Mucosa of stomach (tissue), 1 donor: ENCODE results near the gene VPS33A.
A peak's percentile ranks its signal among the peaks of the same experiment; 100 is the strongest.

Experiments
- H3K27me3 ChIP-seq: one replicate; pipeline ENCODE4 v1.7.0; 2013; ENCODE audit warnings: mild to moderate bottlenecking, low read length; ENCODE audit not compliant: control insufficient read depth, insufficient read depth
- H3K36me3 ChIP-seq: one replicate; pipeline ENCODE4 v1.7.0; 2013; ENCODE audit warnings: low read length; ENCODE audit not compliant: control insufficient read depth, insufficient read depth
- H3K4me1 ChIP-seq: one replicate; pipeline ENCODE4 v1.7.0; 2013; ENCODE audit warnings: mild to moderate bottlenecking, low read length; ENCODE audit not compliant: control insufficient read depth, insufficient read depth
- H3K4me3 ChIP-seq: one replicate; pipeline ENCODE4 v1.7.0; 2013; ENCODE audit warnings: low read length
- H3K9ac ChIP-seq: one replicate; pipeline ENCODE4 v1.7.0; 2013; ENCODE audit warnings: mild to moderate bottlenecking, low read length, moderate library complexity
- H3K9me3 ChIP-seq: one replicate; pipeline ENCODE4 v1.7.0; 2013; ENCODE audit warnings: mild to moderate bottlenecking, low read length, moderate library complexity; ENCODE audit not compliant: control insufficient read depth
- donor health status: Pancreatic carcinoma.

Gene VPS33A

GRCh38 chr12:122245553-122245952 lies 20.7 kb downstream of the VPS33A start:
- no peaks in the 10 kb centered on the region for H3K9me3 ChIP-seq
- no peaks in the 10 kb centered on the region for H3K4me1 ChIP-seq
- no peak overlapping the region for H3K4me3 ChIP-seq
- H3K27me3 ChIP-seq = no peaks in the 10 kb centered on the region
- peaks cover 6% of the 10 kb centered on the region for H3K36me3 ChIP-seq
- no peak overlapping the region for H3K9ac ChIP-seq

GRCh38 chr12:122244565-122245371 lies 21.5 kb downstream of the VPS33A start:
- Histone ChIP-seq H3K4me1 (no peaks in the 10 kb centered on the region), H3K9ac (no peak overlapping the region), H3K27me3 (no peaks in the 10 kb centered on the region), H3K4me3 (no peak overlapping the region), H3K9me3 (no peaks in the 10 kb centered on the region), H3K36me3 (no peaks in the 10 kb centered on the region)

GRCh38 chr12:122243965-122244364 lies 22.3 kb downstream of the VPS33A start:
- Histone ChIP-seq H3K4me1 (no peaks in the 10 kb centered on the region), H3K9ac (no peak overlapping the region), H3K9me3 (no peaks in the 10 kb centered on the region), H3K36me3 (no peaks in the 10 kb centered on the region), H3K27me3 (no peaks in the 10 kb centered on the region), H3K4me3 (no peak overlapping the region)

DNA sequence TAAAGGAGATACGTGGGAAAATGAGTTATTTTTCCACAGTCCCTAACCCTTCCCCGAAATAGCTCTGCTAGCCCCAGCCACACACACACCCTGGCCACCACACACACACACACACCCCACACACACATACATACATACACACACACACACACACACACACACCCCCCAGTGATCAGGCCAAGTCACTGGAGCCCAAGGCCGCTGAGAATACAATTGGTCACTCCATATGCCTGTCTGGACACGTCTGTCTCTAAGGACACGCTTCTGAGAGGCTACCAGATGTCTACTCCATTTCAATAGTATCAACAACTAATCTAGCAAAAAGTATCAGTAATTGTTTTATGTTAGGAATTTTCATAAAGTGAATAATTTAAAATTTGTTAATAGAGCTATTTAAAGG lies 27.4 kb downstream of the VPS33A start:
- Histone ChIP-seq H3K4me3 (no peak overlapping the region), H3K36me3 (no peaks in the 10 kb centered on the region), H3K27me3 (no peaks in the 10 kb centered on the region), H3K4me1 (no peaks in the 10 kb centered on the region), H3K9me3 (no peaks in the 10 kb centered on the region), H3K9ac (no peak overlapping the region)

- H3K27me3 ChIP-seq = no peaks in the 10 kb centered on the region
- peaks cover 2% of the 10 kb centered on the region for H3K36me3 ChIP-seq
- no peaks in the 10 kb centered on the region for H3K4me1 ChIP-seq
- H3K4me3 ChIP-seq = no peak overlapping the region
- no peak overlapping the region for H3K9ac ChIP-seq
- no peaks in the 10 kb centered on the region for H3K9me3 ChIP-seq
Measured at GRCh38 chr12:122235741-122236140, 30.6 kb downstream of the VPS33A start.

DNA sequence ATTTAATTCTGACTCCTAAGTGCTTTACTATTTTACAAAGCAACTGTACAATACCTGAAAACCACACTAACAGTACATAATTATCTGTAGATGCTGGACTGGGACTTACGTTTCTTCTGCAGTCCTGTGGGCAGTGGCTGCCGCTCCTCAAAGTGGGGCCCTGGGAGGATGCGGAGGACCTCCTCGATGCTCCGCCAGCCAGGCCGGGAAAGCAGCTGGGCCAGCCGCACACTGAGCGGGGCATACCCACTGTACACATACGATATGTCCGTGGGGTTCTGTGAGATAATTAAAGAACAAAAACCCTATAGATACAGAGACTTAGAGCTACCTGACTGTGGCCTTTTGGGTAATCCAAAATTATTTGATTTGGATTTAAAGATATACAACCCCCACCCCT lies 33.6 kb downstream of the VPS33A start:
- peaks cover 4% of the 10 kb centered on the region for H3K36me3 ChIP-seq
- no peaks in the 10 kb centered on the region for H3K4me1 ChIP-seq
- H3K9ac ChIP-seq = no peak overlapping the region
- H3K9me3 ChIP-seq = no peaks in the 10 kb centered on the region
- no peaks in the 10 kb centered on the region for H3K27me3 ChIP-seq
- no peak overlapping the region for H3K4me3 ChIP-seq

DNA sequence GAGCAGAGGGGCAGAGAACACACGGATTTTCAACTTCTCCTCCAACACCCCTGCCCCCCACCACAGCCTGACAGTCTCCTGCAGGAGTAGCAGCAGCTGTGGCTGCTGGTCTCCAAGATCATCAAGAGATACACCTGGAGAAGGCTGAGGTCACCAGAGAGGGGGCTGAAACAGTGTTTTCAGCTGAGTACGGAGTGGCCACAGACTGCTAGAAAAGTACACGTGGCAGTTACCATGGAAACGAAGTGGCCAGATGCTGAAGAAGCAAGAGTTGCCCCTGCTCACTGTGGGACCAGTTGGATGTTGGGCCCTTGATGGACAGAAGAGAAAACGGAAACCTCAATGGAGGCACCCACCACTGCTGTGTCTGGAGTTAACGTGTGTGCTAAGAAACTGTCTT lies 35.5 kb downstream of the VPS33A start:
- Histone ChIP-seq H3K27me3 (no peaks in the 10 kb centered on the region), H3K36me3 (peaks cover 4% of the 10 kb centered on the region), H3K4me1 (peaks cover 8% of the 10 kb centered on the region), H3K9me3 (no peaks in the 10 kb centered on the region), H3K4me3 (no peak overlapping the region), H3K9ac (no peak overlapping the region)

DNA sequence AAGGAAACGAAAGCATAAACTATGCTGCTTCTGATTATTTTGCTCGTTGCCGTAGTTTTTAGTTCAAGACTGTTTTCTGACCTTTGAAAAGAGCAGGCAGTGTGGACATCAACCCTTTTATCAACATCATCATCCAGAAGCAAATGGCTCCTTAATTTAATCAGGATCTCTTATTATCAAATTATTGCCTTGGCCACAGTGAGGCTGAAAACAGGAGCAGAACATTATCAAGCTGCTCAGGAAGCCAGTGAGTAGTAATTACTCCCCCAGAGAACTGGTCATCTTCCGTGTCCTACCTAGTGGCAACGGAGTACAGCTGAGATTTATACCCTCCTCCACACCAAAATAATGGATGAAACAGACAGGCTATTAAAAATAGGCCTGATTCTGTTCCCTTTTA lies 38.2 kb downstream of the VPS33A start:
- Histone ChIP-seq H3K27me3 (no peaks in the 10 kb centered on the region), H3K9ac (no peak overlapping the region), H3K4me1 (peaks cover 8% of the 10 kb centered on the region), H3K4me3 (no peak overlapping the region), H3K36me3 (peaks cover 4% of the 10 kb centered on the region), H3K9me3 (no peaks in the 10 kb centered on the region)

DNA sequence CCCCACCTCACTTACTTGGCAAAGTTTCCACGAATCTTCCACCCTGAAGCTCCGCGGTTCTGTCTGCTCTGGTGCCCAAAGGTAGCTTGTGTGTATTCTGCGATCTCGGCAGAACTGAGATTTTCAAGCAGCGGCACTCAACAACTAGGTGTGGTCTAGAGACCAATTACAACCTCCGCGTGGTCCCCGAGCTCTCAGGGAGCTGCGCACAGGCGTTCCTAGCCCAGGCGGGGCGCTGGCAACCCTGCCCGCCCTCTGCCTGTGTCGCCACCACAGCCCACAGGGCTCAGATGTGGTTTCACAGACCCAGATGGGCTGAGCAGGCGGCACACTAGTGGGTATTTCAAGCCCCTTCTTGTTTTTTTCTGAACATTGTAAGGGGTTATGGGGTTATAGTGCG lies 39.0 kb downstream of the VPS33A start:
- H3K27me3 ChIP-seq = no peaks in the 10 kb centered on the region
- no peak overlapping the region for H3K9ac ChIP-seq
- peaks cover 4% of the 10 kb centered on the region for H3K36me3 ChIP-seq

GRCh38 chr12:122226366-122227125 lies 39.7 kb downstream of the VPS33A start:
- Histone ChIP-seq H3K36me3 (peaks cover 4% of the 10 kb centered on the region), H3K27me3 (no peaks in the 10 kb centered on the region), H3K4me3 (peak overlapping the region; percentile 27), H3K9me3 (no peaks in the 10 kb centered on the region), H3K4me1 (peaks cover 8% of the 10 kb centered on the region), H3K9ac (no peak overlapping the region)

More for the DNA sequence above, 39.0 kb downstream of the VPS33A start:
- H3K4me3 ChIP-seq = no peak overlapping the region
- peaks cover 8% of the 10 kb centered on the region for H3K4me1 ChIP-seq
- H3K9me3 ChIP-seq = no peaks in the 10 kb centered on the region

DNA sequence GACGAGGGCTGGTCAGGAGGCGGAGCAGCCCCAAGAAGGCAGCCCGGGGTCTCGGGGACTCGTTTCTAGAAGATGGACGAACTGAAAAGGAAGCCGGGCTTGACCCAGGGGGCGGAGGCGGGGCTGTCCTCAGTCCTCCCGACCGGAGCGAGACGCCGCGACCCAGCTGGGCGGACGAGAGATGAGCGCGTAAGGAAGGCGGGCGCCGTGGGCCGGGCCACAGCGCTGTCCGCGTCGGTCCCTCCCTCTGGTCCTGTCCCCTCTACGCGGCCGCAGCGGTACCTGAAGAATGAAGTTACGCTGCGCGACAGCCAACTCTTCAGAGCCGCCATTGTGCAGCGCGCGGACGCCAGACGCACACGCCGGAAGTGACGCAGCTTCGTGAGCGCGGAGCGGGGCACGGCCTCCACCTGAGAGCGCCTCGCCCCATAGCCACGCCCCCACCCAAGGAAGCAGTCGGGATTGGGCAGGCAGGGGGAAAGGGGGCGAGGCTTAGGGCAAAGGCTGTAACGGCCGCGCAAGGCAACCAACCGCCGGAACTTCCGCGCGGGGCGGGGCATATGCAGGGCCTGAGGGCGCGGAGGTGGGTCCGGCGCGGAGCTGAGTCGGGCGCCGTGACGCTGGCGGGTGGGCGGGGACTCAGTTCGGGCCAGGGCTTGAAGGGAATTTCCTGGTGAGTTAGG lies 40.5 kb downstream of the VPS33A start, which contains the start of gene DIABLO:
Gene DIABLO, minus strand, starts transcription at position 370 of the 683 bp plus-strand sequence. Its CDS starts 38 bp downstream, at position 332.
- peaks cover 8% of the 10 kb centered on the region for H3K4me1 ChIP-seq
- no peaks in the 10 kb centered on the region for H3K9me3 ChIP-seq
- peaks cover 2% of the 10 kb centered on the region for H3K36me3 ChIP-seq
- H3K9ac ChIP-seq = peak within 1 kb of the TSS; percentile 88
- H3K27me3 ChIP-seq = no peaks in the 10 kb centered on the region
- peak within 1 kb of the TSS; percentile 80 for H3K4me3 ChIP-seq

DNA sequence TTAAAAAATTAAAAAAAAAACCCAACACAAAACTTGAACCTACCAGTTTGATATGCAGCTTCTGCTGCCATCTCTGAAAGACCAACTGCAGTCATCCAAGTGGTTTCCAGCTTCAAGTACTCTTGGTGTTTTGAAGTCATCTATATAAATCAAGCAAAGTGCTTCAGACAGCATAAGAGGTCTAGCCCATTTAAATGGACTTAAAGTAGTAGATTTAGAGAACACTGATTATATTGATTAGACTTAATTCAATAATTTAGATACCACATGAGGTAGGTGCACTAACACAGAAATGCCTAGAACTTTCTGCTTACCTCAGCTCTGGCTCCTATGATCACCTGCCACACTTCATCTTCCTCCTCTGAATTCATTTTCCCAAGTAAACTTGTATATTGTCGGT lies 49.8 kb downstream of the VPS33A start:
- Histone ChIP-seq H3K36me3 (peaks cover 10% of the 10 kb centered on the region), H3K9me3 (no peaks in the 10 kb centered on the region)

More for the DNA sequence above, 49.8 kb downstream of the VPS33A start:
- Histone ChIP-seq H3K27me3 (no peaks in the 10 kb centered on the region), H3K4me3 (no peak overlapping the region), H3K4me1 (no peaks in the 10 kb centered on the region), H3K9ac (no peak overlapping the region)
